OCI-LY1 (cell line): Measurements from ENCODE around the gene CACNG4.

Experiments
- EZH2 ChIP-seq: fragments of 200-600 bp; sonication (generic), shearing (Covaris generic); IDR thresholded peaks from 2 replicates; pipeline ENCODE4 v1.8.0; 2017; ENCODE audit warnings: borderline replicate concordance, mixed run types, mild to moderate bottlenecking, antibody characterized with exemption, low read length, moderate library complexity, mixed read lengths
- TF ChIP-seq, protein P1 (sequence below): fragments of 200-600 bp; sonication (generic), shearing (Covaris generic); IDR thresholded peaks from 2 replicates; pipeline ENCODE4 v1.5.1; 2017; ENCODE audit warnings: mild to moderate bottlenecking, antibody characterized with exemption, low read length, moderate library complexity, mixed read lengths

GRCh38 chr17:67044940-67045339 is 80.4 kb downstream of the CACNG4 start:
- TF ChIP-seq, protein P1, sequence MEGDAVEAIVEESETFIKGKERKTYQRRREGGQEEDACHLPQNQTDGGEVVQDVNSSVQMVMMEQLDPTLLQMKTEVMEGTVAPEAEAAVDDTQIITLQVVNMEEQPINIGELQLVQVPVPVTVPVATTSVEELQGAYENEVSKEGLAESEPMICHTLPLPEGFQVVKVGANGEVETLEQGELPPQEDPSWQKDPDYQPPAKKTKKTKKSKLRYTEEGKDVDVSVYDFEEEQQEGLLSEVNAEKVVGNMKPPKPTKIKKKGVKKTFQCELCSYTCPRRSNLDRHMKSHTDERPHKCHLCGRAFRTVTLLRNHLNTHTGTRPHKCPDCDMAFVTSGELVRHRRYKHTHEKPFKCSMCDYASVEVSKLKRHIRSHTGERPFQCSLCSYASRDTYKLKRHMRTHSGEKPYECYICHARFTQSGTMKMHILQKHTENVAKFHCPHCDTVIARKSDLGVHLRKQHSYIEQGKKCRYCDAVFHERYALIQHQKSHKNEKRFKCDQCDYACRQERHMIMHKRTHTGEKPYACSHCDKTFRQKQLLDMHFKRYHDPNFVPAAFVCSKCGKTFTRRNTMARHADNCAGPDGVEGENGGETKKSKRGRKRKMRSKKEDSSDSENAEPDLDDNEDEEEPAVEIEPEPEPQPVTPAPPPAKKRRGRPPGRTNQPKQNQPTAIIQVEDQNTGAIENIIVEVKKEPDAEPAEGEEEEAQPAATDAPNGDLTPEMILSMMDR, result no peak
- TF ChIP-seq EZH2, result no peak
